Stromal cell of bone marrow (primary cell): ENCODE measurements around the gene RANGAP1.
A peak's percentile ranks its signal among the peaks of the same experiment; 100 is the strongest.
"Not testable (repeated sequence)": the region's sequence is repeated elsewhere in the genome, so short reads cannot be mapped to it uniquely, and the experiment has no call there.

Experiments used
- DNase-seq: peaks from one replicate; pipeline ENCODE4 v3.0.0-alpha.2; 2012; ENCODE audit warnings: low read depth

The RANGAP1 gene

GRCh38 chr22:41301085-41302020 is 15.4 kb upstream of the RANGAP1 start, which contains the start of gene ZC3H7B:
ZC3H7B (plus strand) TSS chr22:41301525; CDS start chr22:41320661, 19,136 bp downstream.
- peak; percentile 72 for DNase-seq

- DNase-seq, result no peak
Measured at GRCh38 chr22:41300661-41301060, 14.7 kb upstream of the RANGAP1 start.

- no peak for DNase-seq
Measured at GRCh38 chr22:41296826-41297667, 11.1 kb upstream of the RANGAP1 start.

- not testable (repeated sequence) for DNase-seq
Measured at GRCh38 chr22:41294816-41295215, 8.8 kb upstream of the RANGAP1 start.

- no peak for DNase-seq
Measured at GRCh38 chr22:41290262-41291221, 4.6 kb upstream of the RANGAP1 start.

- no peak for DNase-seq
Measured at GRCh38 chr22:41289671-41290070, 3.7 kb upstream of the RANGAP1 start.

- no peak for DNase-seq
Measured at GRCh38 chr22:41288245-41288946, 2.4 kb upstream of the RANGAP1 start.

- DNase-seq, result no peak
Measured at GRCh38 chr22:41286639-41287091, 678 bp upstream of the RANGAP1 start.

- DNase-seq, result peak; percentile 65
Measured at GRCh38 chr22:41285441-41285819, 557 bp downstream of the RANGAP1 start.

- DNase-seq, result no peak
Measured at GRCh38 chr22:41284465-41284864, 1.5 kb downstream of the RANGAP1 start.

- DNase-seq, result no peak
Measured at GRCh38 chr22:41280854-41281253, 5.1 kb downstream of the RANGAP1 start.

- DNase-seq, result no peak
Measured at GRCh38 chr22:41280065-41280464, 5.9 kb downstream of the RANGAP1 start.

- DNase-seq, result no peak
Measured at GRCh38 chr22:41274856-41275255, 11.1 kb downstream of the RANGAP1 start.

GRCh38 chr22:41273128-41273527 is 12.9 kb downstream of the RANGAP1 start:
- no peak for DNase-seq

GRCh38 chr22:41271787-41272186 is 14.2 kb downstream of the RANGAP1 start:
- DNase-seq, result no peak

- no peak for DNase-seq
Measured at GRCh38 chr22:41267958-41268357, 18.0 kb downstream of the RANGAP1 start.

- no peak for DNase-seq
Measured at GRCh38 chr22:41264408-41264941, 21.5 kb downstream of the RANGAP1 start.

GRCh38 chr22:41263704-41264103 is 22.3 kb downstream of the RANGAP1 start:
- no peak for DNase-seq

GRCh38 chr22:41262250-41262765 is 23.7 kb downstream of the RANGAP1 start:
- no peak for DNase-seq

GRCh38 chr22:41261541-41262249 is 24.3 kb downstream of the RANGAP1 start:
- DNase-seq, result no peak
